A204.1 (cell line): ENCODE measurements around the gene TRIB2.

Experiments
- FAIRE-seq: peaks from 2 replicates; lab custom pipeline; 2012; peaks lifted over from hg19 to GRCh38; lab: Jason Lieb, UNC

The TRIB2 gene

GRCh38 chr2:12720754-12721378 is 4.1 kb downstream of the TRIB2 start:
- no peak for FAIRE-seq

DNA sequence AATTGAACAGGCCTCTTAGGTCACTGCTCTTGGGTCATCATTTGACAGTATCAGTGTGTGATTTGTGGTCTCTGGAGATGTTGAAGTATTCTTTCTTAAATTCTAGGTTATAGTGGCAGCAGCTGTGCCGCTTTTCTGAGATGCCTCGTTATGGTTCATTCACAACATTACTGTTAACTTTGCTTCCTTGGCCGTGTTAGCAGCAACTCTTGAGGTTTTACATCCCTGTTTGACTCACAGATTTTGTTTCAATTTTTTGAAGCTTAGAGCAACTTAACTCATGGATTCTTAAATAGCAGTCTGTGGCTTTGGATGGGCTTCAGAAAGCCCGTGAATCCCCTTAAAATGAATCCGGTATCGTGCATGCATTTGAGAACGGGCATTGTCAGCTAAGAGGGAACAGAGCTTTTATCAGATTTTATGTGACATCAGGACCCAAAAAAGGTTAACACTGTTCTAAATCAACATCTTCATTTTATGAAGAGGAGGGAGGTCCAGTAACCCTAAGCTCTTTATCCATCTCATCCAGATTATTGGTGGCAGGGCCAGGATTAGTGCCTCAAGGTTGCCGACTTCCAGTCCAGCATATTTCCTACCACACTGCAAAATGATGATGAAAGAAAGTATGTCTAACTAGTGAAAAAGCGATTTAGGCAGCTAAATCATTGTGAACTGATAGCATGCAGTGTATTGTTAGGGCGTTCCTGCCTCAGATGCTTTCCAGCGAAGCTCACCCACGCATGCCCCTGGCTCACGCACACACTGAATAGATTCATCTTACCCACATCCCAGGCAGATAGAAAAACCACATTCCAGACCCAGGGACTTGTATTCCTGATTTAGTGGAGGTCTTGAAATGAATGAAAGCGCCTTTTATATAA is 5.1 kb downstream of the TRIB2 start:
- no peak for FAIRE-seq

- no peak for FAIRE-seq
Observed at GRCh38 chr2:12722447-12723316, 5.9 kb downstream of the TRIB2 start.

DNA sequence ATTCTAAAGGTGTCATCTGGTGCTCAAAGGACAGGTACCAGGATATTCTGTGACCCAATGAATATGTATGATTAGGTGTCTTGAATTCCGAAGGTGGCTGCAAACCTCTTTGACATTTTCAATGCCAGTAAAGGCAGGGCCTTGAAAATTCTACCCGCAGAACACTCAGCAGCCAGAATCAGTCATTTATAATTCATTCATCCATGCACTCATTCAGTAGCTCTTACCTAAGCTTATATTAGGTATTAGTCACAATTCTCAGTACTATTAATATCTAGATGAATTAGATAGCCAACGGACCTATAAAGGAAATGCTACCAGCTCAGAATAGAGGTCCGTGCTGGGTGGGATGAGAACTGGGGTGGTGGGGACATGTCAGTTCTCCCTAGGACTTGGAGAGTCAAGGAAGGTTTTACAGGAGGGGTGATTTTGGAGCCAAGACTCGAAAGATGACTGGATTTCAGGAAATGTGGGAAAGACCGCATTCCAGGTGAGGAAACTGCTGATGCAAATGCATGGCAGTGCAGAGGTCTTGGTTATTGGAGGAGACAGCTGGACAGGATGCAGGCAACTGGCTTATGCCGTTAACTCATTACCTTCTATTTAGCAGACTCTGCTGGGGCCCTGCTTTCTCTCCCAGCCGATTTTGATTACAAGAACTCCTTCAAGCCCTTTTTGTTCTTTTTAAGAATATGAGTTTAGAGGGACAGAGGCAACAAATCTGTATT is 7.2 kb downstream of the TRIB2 start:
- FAIRE-seq, result no peak

GRCh38 chr2:12725233-12726187 is 8.8 kb downstream of the TRIB2 start:
- no peak for FAIRE-seq

DNA sequence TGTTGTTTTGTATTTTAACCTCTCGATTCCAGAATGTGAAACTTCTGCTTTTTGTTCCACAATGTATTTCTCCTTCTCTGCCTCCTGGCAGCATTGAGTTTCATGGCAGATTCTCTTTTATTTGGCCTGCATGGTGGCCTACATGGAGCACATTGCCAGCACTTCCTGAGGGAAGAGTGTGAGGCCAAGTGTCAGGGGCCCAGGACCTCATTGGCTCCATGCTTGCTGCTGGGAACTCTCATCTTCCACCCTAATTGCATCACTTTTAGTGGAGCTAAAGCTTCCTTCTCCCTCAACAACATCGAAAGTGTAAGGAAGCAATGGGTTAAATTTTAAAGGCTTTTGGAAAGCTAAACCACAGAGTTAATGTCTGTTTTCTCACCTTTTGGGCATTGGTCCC is 9.5 kb downstream of the TRIB2 start:
- FAIRE-seq, result no peak

- FAIRE-seq, result no peak
Observed at GRCh38 chr2:12727065-12727464, 10.3 kb downstream of the TRIB2 start.

GRCh38 chr2:12727641-12728040 is 10.9 kb downstream of the TRIB2 start:
- FAIRE-seq, result no peak

DNA sequence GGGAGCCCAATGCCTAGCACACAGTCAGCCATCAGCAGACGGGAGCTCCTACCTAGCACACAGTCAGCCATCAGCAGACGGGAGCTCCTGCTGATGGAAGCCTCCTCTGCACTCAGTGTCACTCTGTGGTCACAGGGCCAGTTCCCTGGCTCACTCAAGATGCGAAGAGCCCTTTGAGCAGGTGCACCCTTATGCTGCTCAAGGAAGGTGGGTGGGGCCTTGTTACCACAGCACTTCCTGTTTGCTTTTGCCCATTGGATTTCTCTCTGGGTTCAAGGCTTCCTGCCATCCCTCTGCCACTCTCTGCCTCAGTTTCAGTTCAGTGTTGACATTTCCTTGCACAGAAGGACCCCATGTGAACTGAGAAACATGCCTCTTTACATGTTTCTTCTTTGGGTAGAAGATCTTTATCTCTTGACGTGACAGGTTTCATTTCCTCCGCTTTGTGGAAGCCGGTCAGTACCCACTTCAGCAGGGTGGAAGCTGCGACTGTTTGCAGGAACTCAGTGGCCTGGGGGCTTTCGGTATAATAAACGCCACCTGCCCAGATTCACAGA is 11.6 kb downstream of the TRIB2 start:
- FAIRE-seq, result no peak

GRCh38 chr2:12730265-12730664 is 13.5 kb downstream of the TRIB2 start:
- no peak for FAIRE-seq

- FAIRE-seq, result no peak
Observed at GRCh38 chr2:12731701-12732280, 15.1 kb downstream of the TRIB2 start.

DNA sequence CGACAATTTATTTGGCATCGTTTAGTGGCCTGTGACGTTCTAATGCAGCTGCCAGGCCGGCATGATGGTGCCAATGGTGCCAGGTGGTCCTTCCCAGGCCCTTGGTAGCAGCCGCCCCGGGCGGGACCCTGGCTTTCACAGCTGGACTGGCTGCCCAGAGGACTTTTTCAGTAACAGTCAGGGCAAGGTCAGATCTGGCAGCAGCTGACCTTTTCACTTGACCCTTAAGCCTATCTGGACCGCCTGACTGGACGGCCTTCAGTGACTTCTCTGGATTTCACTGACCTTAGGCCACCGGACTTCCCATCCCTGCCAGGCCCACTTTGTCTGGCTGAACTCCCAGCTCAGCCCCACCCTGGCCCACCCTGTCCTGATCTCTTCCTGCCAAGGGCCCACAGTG is 15.9 kb downstream of the TRIB2 start:
- no peak for FAIRE-seq

- FAIRE-seq, result no peak
Observed at GRCh38 chr2:12733846-12734245, 17.1 kb downstream of the TRIB2 start.

GRCh38 chr2:12734914-12735654 is 18.3 kb downstream of the TRIB2 start:
- no peak for FAIRE-seq

- FAIRE-seq, result no peak
Observed at GRCh38 chr2:12737297-12737696, 20.6 kb downstream of the TRIB2 start.

- no peak for FAIRE-seq
Observed at GRCh38 chr2:12737738-12738485, 21.2 kb downstream of the TRIB2 start.

GRCh38 chr2:12739721-12740254 is 23.1 kb downstream of the TRIB2 start:
- no peak for FAIRE-seq

- no peak for FAIRE-seq
Observed at GRCh38 chr2:12741380-12741779, 24.6 kb downstream of the TRIB2 start.

DNA sequence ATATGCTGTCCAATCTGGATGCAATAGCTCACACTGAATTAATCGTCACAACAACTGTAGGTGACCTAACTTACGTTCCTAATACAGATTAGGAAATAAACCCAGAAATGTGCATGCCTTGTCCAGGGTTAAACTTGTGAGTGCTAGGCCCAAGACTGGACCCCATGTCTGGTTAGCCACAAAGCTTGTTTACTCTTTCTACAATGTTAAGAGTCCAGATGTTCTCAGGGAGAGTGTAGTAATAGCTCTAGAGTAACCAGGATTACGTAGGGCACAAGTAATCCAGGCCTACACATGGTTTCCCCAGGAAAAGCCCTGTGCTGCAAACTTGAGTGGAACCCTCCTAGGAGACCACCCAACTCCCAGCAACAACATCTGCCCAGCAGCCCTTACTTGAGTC is 26.2 kb downstream of the TRIB2 start:
- FAIRE-seq, result no peak
